HFF-Myc (cell line): ENCODE data around the gene TICAM1.

ENCODE experiments used
- DNase-seq: peaks from one replicate; pipeline ENCODE4 v3.0.0-alpha.2; 2011; ENCODE audit warnings: low read depth; ENCODE audit errors: extremely low read depth
- H3K4me3 ChIP-seq: replicated peaks from 2 replicates; pipeline ENCODE4 v1.5.1; 2011; ENCODE audit warnings: low read depth, mild to moderate bottlenecking, control low read depth, low read length
- CTCF ChIP-seq: IDR thresholded peaks from 2 replicates; pipeline ENCODE4 v1.5.1; 2012; ENCODE audit warnings: mild to moderate bottlenecking, low read depth, low read length, control low read depth; ENCODE audit errors: missing control alignments

The TICAM1 gene

GRCh38 chr19:4772566-4772965, 58.9 kb downstream of the TICAM1 start:
- TF ChIP-seq CTCF, result no peak
- DNase-seq, result no peak
- no peak overlapping the region for H3K4me3 ChIP-seq

GRCh38 chr19:4768934-4769777, 62.4 kb downstream of the TICAM1 start:
- DNase-seq, result peak; percentile 71
- H3K4me3 ChIP-seq, result no peak overlapping the region
- no peak for TF ChIP-seq CTCF
